GM18861 (cell line): Measurements from ENCODE around the gene SMURF2.
"Not testable (repeated sequence)": the region's sequence is repeated elsewhere in the genome, so short reads cannot be mapped to it uniquely, and the experiment has no call there.

Experiments
- ATAC-seq: cut with Tn5 transposase; IDR thresholded peaks from one replicate; pipeline ENCODE4 v1.9.1; 2021; ENCODE audit not compliant: unreplicated experiment

The SMURF2 gene

DNA sequence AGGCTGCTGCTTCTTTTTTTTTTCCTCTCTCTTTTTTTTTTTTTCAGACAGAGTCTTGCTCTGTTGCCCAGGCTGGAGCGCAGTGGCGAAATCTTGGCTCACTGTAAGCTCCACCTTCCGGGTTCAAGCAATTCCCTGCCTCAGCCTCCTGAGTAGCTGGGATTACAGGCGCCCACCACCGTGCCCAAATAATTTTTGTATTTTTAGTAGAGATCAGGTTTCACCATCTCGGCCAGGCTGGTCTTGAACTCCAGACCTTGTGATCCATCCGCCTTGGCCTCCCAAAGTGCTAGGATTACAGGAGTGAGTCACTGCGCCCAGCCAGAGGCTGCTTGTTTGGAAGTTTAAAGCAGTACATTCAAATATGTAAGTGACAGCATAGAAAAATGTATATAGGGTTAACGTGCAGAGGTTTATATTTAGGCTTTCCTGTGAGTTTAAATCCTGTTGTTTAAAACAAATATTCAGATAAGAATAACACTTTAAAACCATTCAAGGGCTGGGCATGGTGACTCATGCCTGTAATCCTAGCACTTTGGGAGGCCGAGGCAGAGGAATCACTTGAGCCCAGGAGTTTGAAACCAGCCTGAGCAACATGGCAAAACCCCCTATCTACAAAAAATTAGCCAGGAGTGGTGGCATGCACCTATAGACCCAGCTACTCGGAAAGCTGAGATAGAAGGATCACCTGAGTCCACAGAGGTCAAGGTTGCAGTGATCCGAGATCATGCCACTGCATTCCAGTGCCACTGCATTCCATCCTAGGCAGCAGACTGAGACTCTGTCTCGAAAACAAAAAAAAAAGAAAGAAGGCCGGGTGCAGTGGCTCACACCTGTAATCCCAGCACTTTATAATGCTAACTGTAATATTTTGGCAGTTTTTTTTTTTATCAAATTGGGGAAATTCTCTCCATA lies 6.0 kb upstream of the SMURF2 start:
- ATAC-seq = not testable (repeated sequence)

DNA sequence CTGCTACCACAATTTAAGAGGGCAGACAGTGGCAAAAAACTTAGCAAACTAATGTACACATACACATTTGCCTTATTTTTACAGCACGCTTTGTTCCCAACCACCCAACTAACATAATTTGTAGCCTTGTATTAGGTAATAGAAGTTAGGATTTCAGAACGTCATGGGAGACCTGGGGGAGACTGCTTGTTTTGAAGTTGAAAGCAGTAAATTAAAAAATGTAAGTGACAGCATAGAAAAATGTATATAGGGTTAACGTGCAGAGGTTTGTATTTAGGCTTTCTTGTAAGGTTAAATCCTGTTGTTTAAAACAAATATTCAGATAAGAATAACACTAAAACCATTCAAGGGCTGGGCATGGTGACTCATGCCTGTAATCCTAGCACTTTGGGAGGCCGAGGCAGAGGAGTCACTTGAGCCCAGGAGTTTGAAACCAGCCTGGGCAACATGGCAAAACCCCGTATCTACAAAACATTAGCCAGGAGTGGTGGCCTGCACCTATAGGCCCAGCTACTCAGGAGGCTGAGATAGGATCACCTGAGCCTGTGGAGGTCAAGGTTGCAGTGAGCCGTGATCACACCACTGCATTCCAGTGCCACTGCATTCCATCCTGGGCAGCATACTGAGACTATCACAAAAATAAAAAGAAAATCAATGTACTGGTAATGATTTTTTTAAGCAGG lies 2.3 kb upstream of the SMURF2 start:
- not testable (repeated sequence) for ATAC-seq

GRCh38 chr17:64663836-64664235 lies 1.7 kb upstream of the SMURF2 start:
- not testable (repeated sequence) for ATAC-seq

GRCh38 chr17:64662774-64663367 lies 764 bp upstream of the SMURF2 start:
- no peak for ATAC-seq

GRCh38 chr17:64661726-64661975 lies 456 bp downstream of the SMURF2 start:
- ATAC-seq = peak; percentile 26

DNA sequence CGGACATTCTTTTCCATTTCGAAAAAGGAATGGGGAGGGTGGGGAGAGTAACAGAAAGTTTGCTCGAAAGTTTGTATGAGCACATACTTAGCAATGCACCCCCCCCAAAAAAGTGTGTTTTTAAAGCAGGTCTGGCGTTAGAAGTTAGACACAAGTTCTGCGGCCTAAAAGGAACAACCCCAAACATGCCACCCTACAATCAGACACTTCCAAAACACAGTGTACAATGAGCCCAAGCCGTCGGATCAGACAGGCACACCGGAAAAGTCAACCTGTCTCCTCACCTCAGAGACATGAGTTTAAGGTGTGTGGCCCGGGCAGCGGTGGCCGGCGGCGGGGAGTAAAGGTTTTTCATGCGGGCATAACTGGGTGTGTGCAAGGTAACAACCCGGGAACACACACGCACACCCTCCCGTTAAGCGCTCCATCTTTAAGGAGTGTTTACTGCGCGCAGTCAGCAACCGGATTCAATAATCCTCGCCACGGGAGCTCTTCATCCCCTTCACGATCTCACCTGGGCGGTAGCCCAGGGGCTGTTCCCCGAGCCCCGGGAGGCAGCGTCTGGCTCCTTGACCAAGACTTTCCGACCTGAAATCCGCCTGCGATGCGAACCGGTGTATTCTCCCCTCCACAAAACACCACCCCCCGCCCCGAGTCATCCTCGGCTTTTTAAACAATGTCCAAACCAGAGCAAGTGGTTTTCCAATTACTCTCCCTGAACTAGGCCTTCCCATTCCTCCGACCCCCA lies 955 bp downstream of the SMURF2 start:
- not testable (repeated sequence) for ATAC-seq

DNA sequence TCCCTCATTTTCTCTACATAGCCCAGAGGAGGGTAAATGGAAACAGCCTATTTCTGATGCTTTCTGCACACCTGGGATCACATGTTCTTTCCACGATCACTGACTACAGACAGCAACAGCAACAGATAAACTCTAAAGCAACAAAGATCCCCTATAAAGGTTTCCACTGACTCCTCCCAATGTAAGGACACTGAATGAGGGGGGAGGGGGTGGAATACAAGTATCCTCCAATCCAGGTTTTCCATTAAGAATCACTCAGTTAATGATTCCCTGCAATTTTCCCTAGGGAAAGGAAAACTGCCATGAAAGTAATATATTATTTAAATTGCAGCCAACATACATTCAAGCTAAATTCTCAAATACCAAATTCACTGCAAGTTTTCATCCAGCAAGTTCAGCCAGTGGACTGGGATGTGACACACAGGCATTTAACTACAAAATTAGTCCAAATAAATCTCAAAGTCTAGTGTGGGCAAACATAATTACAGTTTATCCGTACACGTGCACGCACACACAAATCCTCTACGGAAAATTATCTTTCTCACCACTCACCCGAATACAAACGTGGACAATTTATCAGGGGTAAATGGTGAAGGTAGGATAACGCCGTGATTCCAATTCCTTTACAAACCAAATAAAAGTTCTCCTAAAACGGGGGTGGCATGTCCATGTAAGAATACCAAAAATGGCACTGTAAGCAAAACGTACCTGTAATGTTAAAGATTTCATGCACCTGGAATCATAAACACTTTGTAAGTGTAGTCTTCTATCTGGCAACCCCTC lies 1.7 kb downstream of the SMURF2 start:
- not testable (repeated sequence) for ATAC-seq

DNA sequence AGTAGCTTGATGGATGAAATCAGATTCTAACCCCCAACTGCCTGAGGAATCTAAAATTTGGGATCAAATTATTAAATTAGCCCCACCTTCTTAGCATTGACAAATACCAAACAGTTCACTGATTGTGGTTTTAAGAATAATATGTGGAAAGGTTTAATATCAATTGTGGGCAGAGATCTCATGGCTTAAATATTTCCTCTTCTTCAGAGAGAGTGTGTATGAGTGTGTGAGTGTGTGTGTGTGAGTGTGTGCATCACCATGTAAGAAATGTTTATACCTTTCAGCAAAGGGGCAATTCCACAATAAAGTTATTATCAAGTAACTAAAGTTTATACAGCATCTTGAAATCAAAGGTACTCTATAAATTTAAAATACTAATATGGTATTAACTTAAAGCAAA lies 3.2 kb downstream of the SMURF2 start:
- no peak for ATAC-seq

DNA sequence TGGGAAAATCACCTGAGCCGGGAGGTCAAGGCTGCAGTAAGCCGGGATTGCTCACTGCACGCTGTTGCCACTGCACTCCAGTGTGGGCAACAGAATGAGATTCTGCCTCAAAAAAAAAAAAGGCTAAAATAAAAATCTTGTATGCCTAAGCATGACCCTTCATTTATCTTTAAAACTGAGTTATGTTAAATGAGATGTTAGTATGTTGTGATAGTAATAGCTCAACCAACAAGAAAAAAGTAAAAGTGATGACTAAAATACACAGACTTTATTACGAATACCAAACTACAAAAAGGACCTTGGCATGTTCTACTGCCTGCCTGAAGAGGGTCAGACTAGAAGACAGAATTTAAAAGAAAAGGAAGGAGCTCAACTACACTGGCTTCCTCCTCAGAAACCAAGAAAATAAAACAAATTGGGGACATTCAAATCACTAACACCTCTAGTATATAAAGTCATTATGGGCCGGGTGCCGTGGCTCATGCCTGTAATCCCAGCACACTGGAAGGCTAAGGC lies 4.4 kb downstream of the SMURF2 start:
- ATAC-seq = no peak

GRCh38 chr17:64655704-64656103 lies 6.4 kb downstream of the SMURF2 start:
- ATAC-seq = no peak

- no peak for ATAC-seq
Observed at GRCh38 chr17:64653985-64654355, 8.1 kb downstream of the SMURF2 start.

- ATAC-seq = no peak
Observed at GRCh38 chr17:64653325-64653984, 8.7 kb downstream of the SMURF2 start.

DNA sequence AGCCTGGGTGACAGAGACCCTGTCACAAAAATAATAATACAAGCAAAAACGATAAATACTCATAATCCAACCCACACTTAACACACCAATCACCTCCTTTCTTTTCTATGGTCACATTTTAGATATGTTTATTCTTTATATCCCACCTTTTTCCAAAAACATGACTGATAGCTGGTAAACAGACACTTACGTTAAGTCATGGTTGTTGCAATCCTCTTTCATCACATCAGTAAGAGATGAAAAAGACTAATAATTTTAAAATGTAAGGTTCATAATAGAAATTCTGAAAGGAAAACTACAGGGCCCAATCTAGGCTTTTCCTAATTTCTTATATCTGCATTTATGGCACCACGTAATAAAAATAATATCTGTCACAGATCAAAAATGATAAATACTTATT lies 10.2 kb downstream of the SMURF2 start:
- ATAC-seq = no peak

GRCh38 chr17:64648234-64648633 lies 13.9 kb downstream of the SMURF2 start:
- ATAC-seq = no peak

GRCh38 chr17:64647817-64648216 lies 14.3 kb downstream of the SMURF2 start:
- no peak for ATAC-seq

- ATAC-seq = no peak
Observed at GRCh38 chr17:64639516-64639915, 22.6 kb downstream of the SMURF2 start.

- no peak for ATAC-seq
Observed at GRCh38 chr17:64638552-64639203, 23.4 kb downstream of the SMURF2 start.

DNA sequence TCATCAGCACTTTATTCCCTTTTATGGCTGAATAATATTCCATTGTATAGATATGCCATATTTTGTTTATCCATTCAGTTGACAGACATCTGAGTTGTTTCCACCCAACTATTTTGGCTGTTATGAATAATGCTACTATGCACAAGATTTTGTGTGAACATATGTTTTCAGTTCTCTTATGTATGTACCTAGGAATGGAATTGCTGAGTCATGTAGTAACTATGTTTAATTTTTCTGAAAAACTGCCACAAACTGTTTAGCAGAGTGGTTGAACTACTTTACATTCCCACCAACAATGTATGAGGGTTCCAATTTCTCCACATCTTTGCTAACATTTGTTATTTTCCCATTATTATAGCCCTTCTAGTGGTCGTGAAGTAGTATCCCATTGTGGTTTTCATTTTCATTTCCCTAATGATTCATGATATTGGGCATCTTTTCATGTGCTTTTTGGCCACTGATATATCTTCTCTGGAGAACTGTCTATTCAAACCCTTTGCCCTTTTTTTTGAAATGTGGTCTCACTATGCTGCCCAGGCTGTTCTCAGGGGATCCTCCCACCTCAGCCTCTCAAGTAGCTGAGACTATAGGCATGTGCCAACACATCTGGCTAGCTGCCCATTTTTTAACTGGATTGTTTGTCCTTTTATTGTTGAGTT lies 26.3 kb downstream of the SMURF2 start:
- peak; percentile 76 for ATAC-seq

- no peak for ATAC-seq
Observed at GRCh38 chr17:64634218-64634617, 27.9 kb downstream of the SMURF2 start.
